ENCODE data around the gene RYR1.
"Not testable (repeated sequence)": the region's sequence is repeated elsewhere in the genome, so short reads cannot be mapped to it uniquely, and the experiment has no call there.

RYR1 gene

GRCh38 chr19:38561658-38562057 lies 128.2 kb downstream of the RYR1 start:
- no peak for DNase-seq (ENCODE audit: low read depth in 2 of 2)

- DNase-seq (ENCODE audit: low read depth in 2 of 2), result no peak
Measured at GRCh38 chr19:38562096-38562495, 128.6 kb downstream of the RYR1 start.

- no peak for DNase-seq (ENCODE audit: low read depth in 2 of 2)
Measured at GRCh38 chr19:38563475-38563874, 130.0 kb downstream of the RYR1 start.

GRCh38 chr19:38564981-38565690 lies 131.6 kb downstream of the RYR1 start:
- DNase-seq (ENCODE audit: low read depth in 2 of 2), result no peak

- DNase-seq (ENCODE audit: low read depth in 2 of 2), result no peak
Measured at GRCh38 chr19:38565691-38566105, 132.2 kb downstream of the RYR1 start.

- no peak for DNase-seq (ENCODE audit: low read depth in 2 of 2)
Measured at GRCh38 chr19:38569368-38569983, 136.0 kb downstream of the RYR1 start.

GRCh38 chr19:38571682-38572081 lies 138.2 kb downstream of the RYR1 start:
- DNase-seq (ENCODE audit: low read depth in 2 of 2), result no peak

- DNase-seq (ENCODE audit: low read depth in 2 of 2), result no peak
Measured at GRCh38 chr19:38577826-38578225, 144.3 kb downstream of the RYR1 start.

- DNase-seq (ENCODE audit: low read depth in 2 of 2), result not testable (repeated sequence)
Measured at GRCh38 chr19:38579304-38579703, 145.8 kb downstream of the RYR1 start.

- no peak for DNase-seq (ENCODE audit: low read depth in 2 of 2)
Measured at GRCh38 chr19:38580080-38580479, 146.6 kb downstream of the RYR1 start.

- no peak for DNase-seq (ENCODE audit: low read depth in 2 of 2)
Measured at GRCh38 chr19:38583219-38583984, 149.9 kb downstream of the RYR1 start.

- DNase-seq (ENCODE audit: low read depth in 2 of 2), result no peak
Measured at GRCh38 chr19:38583985-38584305, 150.5 kb downstream of the RYR1 start.

- DNase-seq (ENCODE audit: low read depth in 2 of 2), result no peak
Measured at GRCh38 chr19:38587562-38587961, 154.1 kb downstream of the RYR1 start.

- no peak for DNase-seq (ENCODE audit: low read depth in 2 of 2)
Measured at GRCh38 chr19:38588041-38588440, 154.6 kb downstream of the RYR1 start.

- DNase-seq (ENCODE audit: low read depth in 2 of 2), result no peak
Measured at GRCh38 chr19:38592940-38593339, 159.4 kb downstream of the RYR1 start.

GRCh38 chr19:38596057-38596981 lies 162.8 kb downstream of the RYR1 start:
- DNase-seq (ENCODE audit: low read depth in 2 of 2), result no peak

- DNase-seq (ENCODE audit: low read depth in 2 of 2), result no peak
Measured at GRCh38 chr19:38597075-38597474, 163.6 kb downstream of the RYR1 start.

- DNase-seq (ENCODE audit: low read depth in 2 of 2), result no peak
Measured at GRCh38 chr19:38599722-38600121, 166.2 kb downstream of the RYR1 start.

- not testable (repeated sequence) for DNase-seq (ENCODE audit: low read depth in 2 of 2)
Measured at GRCh38 chr19:38602856-38603255, 169.4 kb downstream of the RYR1 start.

- DNase-seq (ENCODE audit: low read depth in 2 of 2), result no peak
Measured at GRCh38 chr19:38606131-38606530, 172.6 kb downstream of the RYR1 start.

GRCh38 chr19:38614289-38614688 lies 180.8 kb downstream of the RYR1 start:
- DNase-seq (ENCODE audit: low read depth in 2 of 2), result no peak

All from activated CD8-positive, alpha-beta memory T cell treated with anti-CD3 and anti-CD28 coated beads for 4 hours (primary cell).